K562 (cell line): ENCODE data around the gene CUL5. TPM values are rescaled to one million over a fixed set of nuclear protein-coding genes. Genes with fewer than 3 reads are reported as not detected.

Experiments
- CBFA2T3 ChIP-seq: fragments of 450-650 bp; IDR thresholded peaks from 2 replicates; pipeline ENCODE4 v1.6.1; 2017
- CUX1 ChIP-seq: fragments of 200-800 bp; sonication (Bioruptor generic); IDR thresholded peaks from 2 replicates; pipeline ENCODE4 v1.6.1; 2016; ENCODE audit warnings: missing genetic modification characterization, missing compliant biosample characterization
- EGR1 ChIP-seq: fragments of 450-650 bp; conservative IDR thresholded peaks from 2 replicates; pipeline ENCODE4 v1.6.1; 2017; ENCODE audit warnings: mild to moderate bottlenecking
- ESRRA ChIP-seq: fragments of 450-650 bp; IDR thresholded peaks from 2 replicates; pipeline ENCODE4 v1.6.1; 2014; ENCODE audit warnings: low read depth, mild to moderate bottlenecking, moderate library complexity, borderline replicate concordance
- FOXA3 ChIP-seq, 2 experiments: fragments of 450-650 bp in 1 of 2; sonication (generic) in 1 of 2; formaldehyde crosslinking; IDR thresholded peaks in 1 of 2; conservative IDR thresholded peaks in 1 of 2; 2 replicates each; pipeline versions ENCODE4 v1.4.0 to v1.8.0; 2020 to 2022; ENCODE audit warnings: mild to moderate bottlenecking in 2 of 2, missing genetic modification reagents in 1 of 2
- HES1 ChIP-seq: fragments of 450-650 bp; IDR thresholded peaks from 2 replicates; pipeline ENCODE4 v1.6.1; 2016; ENCODE audit warnings: low read depth, mild to moderate bottlenecking, moderate library complexity
- MLX ChIP-seq, 2 experiments: fragments of 450-650 bp in 1 of 2; sonication (generic) in 1 of 2; formaldehyde crosslinking; conservative IDR thresholded peaks; 2 replicates each; pipeline versions ENCODE4 v1.4.0 to v1.8.1; 2020 to 2022; ENCODE audit warnings: mild to moderate bottlenecking in 1 of 2, missing genetic modification reagents in 1 of 2
- MYC ChIP-seq, 2 experiments: fragments of 250-450 bp in 1 of 2; sonication (Bioruptor Pico) in 1 of 2; IDR thresholded peaks; 2 replicates each; pipeline versions ENCODE4 v1.5.1 to v1.6.1; 2012 to 2021; ENCODE audit warnings: low read depth in 2 of 2, borderline replicate concordance in 1 of 2, improper control_type of control experiment in 1 of 2, low read length in 1 of 2, mild to moderate bottlenecking in 1 of 2, moderate library complexity in 1 of 2
- NFIX ChIP-seq: fragments of 250-450 bp; sonication (Bioruptor Pico); IDR thresholded peaks from 2 replicates; pipeline ENCODE4 v1.4.0; 2020; ENCODE audit warnings: low read depth, mild to moderate bottlenecking, moderate library complexity
- POLR2AphosphoS5 ChIP-seq: IDR thresholded peaks from 2 replicates; pipeline ENCODE4 v1.6.1; 2011; ENCODE audit warnings: mild to moderate bottlenecking, low read depth, low read length, moderate library complexity; ENCODE audit not compliant: control insufficient read depth, insufficient read depth
- TCF7L2 ChIP-seq: fragments of 150-350 bp; IDR thresholded peaks from 2 replicates; pipeline ENCODE4 v1.6.1; 2016; ENCODE audit warnings: low read depth, mild to moderate bottlenecking, low read length, moderate library complexity
- TFAP4 ChIP-seq: sonication (generic); formaldehyde crosslinking; IDR thresholded peaks from 2 replicates; pipeline ENCODE4 v1.8.0; 2022; ENCODE audit warnings: missing genetic modification reagents, mild to moderate bottlenecking, moderate library complexity, borderline replicate concordance
- TGIF2 ChIP-seq: sonication (generic); formaldehyde crosslinking; IDR thresholded peaks from 2 replicates; pipeline ENCODE4 v1.8.1; 2022; ENCODE audit warnings: mild to moderate bottlenecking, missing genetic modification reagents, moderate library complexity
- ZNF384 ChIP-seq: IDR thresholded peaks from 2 replicates; pipeline ENCODE4 v1.6.1; 2012; ENCODE audit warnings: low read depth, low read length, improper control_type of control experiment
- polyA plus RNA-seq, 8 experiments: library from polyadenylated mRNA; depleted of rRNA in 4 of 8; stranded (reverse) in 5 of 8; unstranded in 3 of 8; fragments of >200 nt; fragmentation: Nextera tagmentation in 2 of 8; fragmentation: Illumina TruSeq in 1 of 8; extraction: Ambion mirVana in 2 of 8; extraction: Trizol in 1 of 8; gene quantifications; 2 replicates each; pipeline versions ENCODE4 v1.2.1 to v1.2.3, GENCODE V29; 2011 to 2014; ENCODE audit warnings: inconsistent platforms in 1 of 8, missing spikeins in 1 of 8
- total RNA-seq, 7 experiments: library from RNA; depleted of rRNA in 6 of 7; stranded (reverse); fragments of >200 nt in 6 of 7; fragmentation: Illumina TruSeq in 2 of 7; extraction: Trizol in 2 of 7; gene quantifications; 2 replicates each; pipeline versions ENCODE4 v1.2.1 to v1.2.3, GENCODE V29; 2011 to 2021; ENCODE audit warnings: low replicate concordance in 1 of 7
- TF ChIP-seq, protein P1 (sequence below): fragments of 450-650 bp; IDR thresholded peaks from 2 replicates; pipeline ENCODE4 v1.6.1; 2016
- TF ChIP-seq, protein P2 (sequence below): sonication (generic); formaldehyde crosslinking; IDR thresholded peaks from 2 replicates; pipeline ENCODE4 v1.8.0; 2022; ENCODE audit warnings: mild to moderate bottlenecking, missing genetic modification reagents

Gene CUL5
- total and polyA plus RNA-seq, 9 of the 15 experiments (the other 6 are each of a cell fraction or from before 2014, with no cell fraction given), result 14.3 to 45.9 (median 23.0) TPM

DNA sequence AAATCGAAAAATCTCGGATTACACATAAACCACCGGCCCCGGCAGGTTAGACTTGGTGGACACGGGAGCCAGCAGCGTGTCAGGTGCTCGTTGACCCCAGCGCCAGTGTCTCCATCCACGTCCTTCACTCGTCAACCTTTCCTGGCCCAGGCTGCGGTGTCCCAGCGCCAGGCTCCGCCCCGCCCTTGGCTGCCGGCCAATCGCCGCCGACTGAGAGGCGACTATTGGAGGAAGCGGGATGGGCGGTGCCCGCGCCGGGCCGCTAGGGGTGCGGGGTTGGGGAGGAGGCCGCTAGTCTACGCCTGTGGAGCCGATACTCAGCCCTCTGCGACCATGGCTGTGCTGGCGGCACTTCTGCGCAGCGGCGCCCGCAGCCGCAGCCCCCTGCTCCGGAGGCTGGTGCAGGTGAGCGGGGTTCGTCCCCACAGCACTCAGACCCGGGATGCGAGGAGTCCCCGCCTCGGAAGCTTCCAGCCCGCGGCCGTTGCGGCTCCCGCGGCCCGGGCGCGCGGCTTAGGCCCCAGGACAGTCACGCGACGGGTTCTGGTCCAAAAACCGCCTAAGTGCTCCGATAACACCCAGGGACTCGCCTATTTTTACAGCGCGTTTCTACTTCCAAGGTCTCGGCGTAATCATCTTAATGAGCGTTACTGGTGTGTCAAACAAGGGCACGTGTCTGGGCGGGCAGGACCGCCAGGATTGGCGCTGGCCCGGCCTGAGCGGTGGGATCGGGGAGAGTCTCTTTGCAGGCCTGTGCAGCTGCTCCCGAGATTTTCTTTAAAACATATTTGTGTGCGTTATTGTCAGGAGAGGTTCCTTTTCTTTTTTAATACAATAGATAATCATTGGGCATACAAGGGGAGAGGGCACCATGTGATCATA is 112.8 kb downstream of the CUL5 start, which contains the start of gene ACAT1 (continued):
- TF ChIP-seq, protein P1, sequence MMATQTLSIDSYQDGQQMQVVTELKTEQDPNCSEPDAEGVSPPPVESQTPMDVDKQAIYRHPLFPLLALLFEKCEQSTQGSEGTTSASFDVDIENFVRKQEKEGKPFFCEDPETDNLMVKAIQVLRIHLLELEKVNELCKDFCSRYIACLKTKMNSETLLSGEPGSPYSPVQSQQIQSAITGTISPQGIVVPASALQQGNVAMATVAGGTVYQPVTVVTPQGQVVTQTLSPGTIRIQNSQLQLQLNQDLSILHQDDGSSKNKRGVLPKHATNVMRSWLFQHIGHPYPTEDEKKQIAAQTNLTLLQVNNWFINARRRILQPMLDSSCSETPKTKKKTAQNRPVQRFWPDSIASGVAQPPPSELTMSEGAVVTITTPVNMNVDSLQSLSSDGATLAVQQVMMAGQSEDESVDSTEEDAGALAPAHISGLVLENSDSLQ, result peak; percentile 71
- TF ChIP-seq ZNF384, result peak; percentile 44; the same call in 1 of the 2 replicates
- TF ChIP-seq CUX1 (CRISPR knock-in tag), result no peak
- TF ChIP-seq TCF7L2, result no peak
- peak; percentile 81 for TF ChIP-seq MYC (IDR thresholded peaks at IDR 0.05; ENCODE audit: low read depth, low read length)
- no peak; the same call in 1 of the 2 replicates for TF ChIP-seq MYC (CRISPR knock-in tag; IDR thresholded peaks at IDR 0.05; ENCODE audit: borderline replicate concordance, low read depth)
- TF ChIP-seq NFIX (CRISPR knock-in tag), result peak; percentile 41
- peak; percentile 17; the same call in 1 of the 2 replicates for TF ChIP-seq EGR1
- TF ChIP-seq TGIF2 (CRISPR knock-in tag), result no peak
- TF ChIP-seq MLX (CRISPR knock-in tag; conservative IDR thresholded peaks at IDR 0.05), result no peak
- peak; percentile 88 for TF ChIP-seq POLR2AphosphoS5
- TF ChIP-seq ESRRA, result peak; percentile 91
- TF ChIP-seq FOXA3 (CRISPR knock-in tag; conservative IDR thresholded peaks at IDR 0.05 in 1 of 2, IDR thresholded peaks at IDR 0.05 in 1 of 2), result peak in 1 of 2 experiments; percentile 63; a peak in 1 of 4 replicates
- TF ChIP-seq CBFA2T3, result peak; percentile 2; the same call in 1 of the 2 replicates
- no peak for TF ChIP-seq HES1
- TF ChIP-seq, protein P2, sequence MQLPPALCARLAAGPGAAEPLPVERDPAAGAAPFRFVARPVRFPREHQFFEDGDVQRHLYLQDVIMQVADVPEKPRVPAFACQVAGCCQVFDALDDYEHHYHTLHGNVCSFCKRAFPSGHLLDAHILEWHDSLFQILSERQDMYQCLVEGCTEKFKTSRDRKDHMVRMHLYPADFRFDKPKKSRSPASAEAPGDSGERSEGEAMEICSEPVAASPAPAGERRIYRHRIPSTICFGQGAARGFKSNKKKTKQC, result peak; percentile 72; the same call in 1 of the 2 replicates
- peak; percentile 82 for TF ChIP-seq TFAP4 (CRISPR knock-in tag)
